DOHH2 (cell line): ENCODE results near the gene ZNF732.

Experiments
- H3F3A ChIP-seq: fragments of 200-600 bp; sonication (generic), shearing (Covaris generic); 2 replicates; pipeline ENCODE4 v1.6.0; 2016; ENCODE audit warnings: antibody characterized with exemption, mild to moderate bottlenecking; ENCODE audit not compliant: control insufficient read depth, insufficient read depth
- H3K27ac ChIP-seq: fragments of 200-600 bp; sonication (generic); 2 replicates; pipeline ENCODE4 v1.5.1; 2014; ENCODE audit warnings: low read depth, mild to moderate bottlenecking, low read length, moderate library complexity
- H3K27me3 ChIP-seq: fragments of 200-600 bp; sonication (generic); 2 replicates; pipeline ENCODE4 v1.6.1; 2014; ENCODE audit warnings: mild to moderate bottlenecking, low read length, mixed read lengths; ENCODE audit not compliant: control insufficient read depth
- H3K36me3 ChIP-seq: fragments of 200-600 bp; sonication (generic); 2 replicates; pipeline ENCODE4 v1.6.1; 2014; ENCODE audit warnings: mild to moderate bottlenecking, low read length, moderate library complexity, mixed read lengths; ENCODE audit not compliant: control insufficient read depth
- H3K4me1 ChIP-seq: fragments of 200-600 bp; sonication (generic); 2 replicates; pipeline ENCODE4 v1.6.1; 2014; ENCODE audit warnings: mild to moderate bottlenecking, low read length, mixed read lengths; ENCODE audit not compliant: control insufficient read depth
- H3K4me2 ChIP-seq: fragments of 200-600 bp; sonication (generic); 2 replicates; pipeline ENCODE4 v1.6.0; 2014; ENCODE audit warnings: mild to moderate bottlenecking, low read length, moderate library complexity
- H3K4me3 ChIP-seq: fragments of 200-600 bp; sonication (generic); 2 replicates; pipeline ENCODE4 v1.5.1; 2014; ENCODE audit warnings: mild to moderate bottlenecking, low read length, mixed read lengths
- H3K79me2 ChIP-seq: fragments of 200-600 bp; sonication (generic); 2 replicates; pipeline ENCODE4 v1.6.1; 2014; ENCODE audit warnings: mild to moderate bottlenecking, low read length, mixed read lengths; ENCODE audit not compliant: control insufficient read depth
- H3K9me2 ChIP-seq: fragments of 200-600 bp; sonication (generic); replicated peaks from 2 replicates; pipeline ENCODE4 v1.6.1; 2014; ENCODE audit warnings: mild to moderate bottlenecking, low read length, mixed read lengths; ENCODE audit not compliant: control insufficient read depth
- H3K9me3 ChIP-seq: fragments of 200-600 bp; sonication (generic); 2 replicates; pipeline ENCODE4 v1.6.1; 2014; ENCODE audit warnings: antibody characterized with exemption, low read length, mixed read lengths; ENCODE audit not compliant: control insufficient read depth, insufficient read depth
- H4K20me1 ChIP-seq: fragments of 200-600 bp; sonication (generic); 2 replicates; pipeline ENCODE4 v1.6.0; 2014; ENCODE audit warnings: low read depth, mild to moderate bottlenecking, antibody characterized with exemption, low read length, moderate library complexity; ENCODE audit not compliant: control insufficient read depth, insufficient read depth
- EZH2phosphoT487 ChIP-seq: fragments of 200-600 bp; sonication (generic); IDR thresholded peaks from 2 replicates; pipeline ENCODE4 v1.6.1; 2017; ENCODE audit warnings: borderline replicate concordance, mild to moderate bottlenecking, antibody characterized with exemption, low read length, moderate library complexity, mixed read lengths
- TF ChIP-seq, protein P1 (sequence below): fragments of 200-600 bp; sonication (generic); IDR thresholded peaks from one replicate; pipeline ENCODE4 v1.5.1; 2014; ENCODE audit warnings: antibody characterized with exemption, mild to moderate bottlenecking, low read depth, low read length; ENCODE audit not compliant: poor library complexity, severe bottlenecking

The ZNF732 gene

DNA sequence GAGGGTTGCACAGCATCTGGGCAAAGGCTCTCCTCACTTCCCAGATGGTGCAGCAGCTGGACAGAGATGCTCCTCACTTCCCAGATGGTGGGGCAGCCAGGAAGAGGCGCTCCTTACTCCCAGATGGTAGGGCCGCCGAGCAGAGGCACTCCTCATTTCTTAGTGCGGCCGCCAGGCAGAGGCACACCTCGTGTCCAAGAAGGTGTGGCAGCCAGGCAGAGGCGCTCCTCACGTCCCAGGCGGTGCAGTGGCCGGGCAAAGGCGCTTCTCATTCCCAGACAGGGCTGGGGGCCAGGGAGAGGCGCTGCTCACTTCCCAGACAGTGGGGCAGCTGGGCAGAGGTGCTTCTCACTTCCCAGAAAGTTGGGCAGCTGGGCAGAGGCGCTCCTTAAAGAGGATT is 48.8 kb downstream of the ZNF732 start:
- Histone ChIP-seq H3K9me2 (no peaks in the 10 kb centered on the region), H3K27ac (no peak overlapping the region), H3F3A (no peaks in the 10 kb centered on the region), H3K79me2 (no peaks in the 10 kb centered on the region), H3K4me3 (no peak overlapping the region), H3K4me2 (no peak overlapping the region), H4K20me1 (no peaks in the 10 kb centered on the region), H3K4me1 (no peaks in the 10 kb centered on the region), H3K27me3 (no peaks in the 10 kb centered on the region), H3K36me3 (no peaks in the 10 kb centered on the region), H3K9me3 (peaks cover 24% of the 10 kb centered on the region)
- TF ChIP-seq, protein P1, sequence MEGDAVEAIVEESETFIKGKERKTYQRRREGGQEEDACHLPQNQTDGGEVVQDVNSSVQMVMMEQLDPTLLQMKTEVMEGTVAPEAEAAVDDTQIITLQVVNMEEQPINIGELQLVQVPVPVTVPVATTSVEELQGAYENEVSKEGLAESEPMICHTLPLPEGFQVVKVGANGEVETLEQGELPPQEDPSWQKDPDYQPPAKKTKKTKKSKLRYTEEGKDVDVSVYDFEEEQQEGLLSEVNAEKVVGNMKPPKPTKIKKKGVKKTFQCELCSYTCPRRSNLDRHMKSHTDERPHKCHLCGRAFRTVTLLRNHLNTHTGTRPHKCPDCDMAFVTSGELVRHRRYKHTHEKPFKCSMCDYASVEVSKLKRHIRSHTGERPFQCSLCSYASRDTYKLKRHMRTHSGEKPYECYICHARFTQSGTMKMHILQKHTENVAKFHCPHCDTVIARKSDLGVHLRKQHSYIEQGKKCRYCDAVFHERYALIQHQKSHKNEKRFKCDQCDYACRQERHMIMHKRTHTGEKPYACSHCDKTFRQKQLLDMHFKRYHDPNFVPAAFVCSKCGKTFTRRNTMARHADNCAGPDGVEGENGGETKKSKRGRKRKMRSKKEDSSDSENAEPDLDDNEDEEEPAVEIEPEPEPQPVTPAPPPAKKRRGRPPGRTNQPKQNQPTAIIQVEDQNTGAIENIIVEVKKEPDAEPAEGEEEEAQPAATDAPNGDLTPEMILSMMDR: no peak
- no peak for TF ChIP-seq EZH2phosphoT487

DNA sequence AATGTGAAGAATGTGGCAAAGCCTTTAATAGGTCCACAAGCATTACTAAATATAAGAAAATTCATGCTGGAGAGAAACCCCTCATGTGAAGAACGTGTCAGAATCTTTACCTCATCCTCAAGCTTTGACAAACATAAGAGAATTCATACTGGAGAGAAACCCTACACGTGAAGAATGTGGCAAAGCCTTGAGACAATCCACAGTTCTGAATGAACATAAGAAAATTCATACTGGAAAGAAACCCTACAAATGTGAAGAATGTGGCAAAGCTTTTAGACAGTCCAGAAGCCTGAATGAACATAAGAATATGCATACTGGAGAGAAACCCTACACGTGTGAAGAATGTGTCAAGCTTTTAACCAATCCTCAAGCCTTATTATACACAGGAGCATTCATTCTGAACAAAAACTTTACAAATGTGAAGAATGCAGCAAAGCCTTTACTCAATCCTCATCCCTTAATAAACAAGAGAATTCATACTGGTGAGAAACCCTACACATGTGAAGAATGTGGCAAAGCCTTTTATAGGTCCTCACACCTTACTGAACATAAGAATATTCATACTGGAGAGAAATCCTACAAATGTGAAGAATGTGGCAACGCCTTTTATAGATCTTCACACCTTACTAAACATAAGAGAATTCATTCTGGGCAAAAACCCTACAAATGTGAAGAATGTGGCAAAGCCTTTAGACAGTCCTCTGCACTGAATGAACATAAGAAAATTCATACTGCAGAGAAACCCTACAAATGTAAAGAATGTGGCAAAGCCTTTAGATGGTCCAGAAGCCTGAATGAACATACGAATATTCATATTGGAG is 51.1 kb downstream of the ZNF732 start:
- no peaks in the 10 kb centered on the region for H4K20me1 ChIP-seq
- H3K4me1 ChIP-seq: no peaks in the 10 kb centered on the region
- no peaks in the 10 kb centered on the region for H3F3A ChIP-seq
- H3K4me2 ChIP-seq: no peak overlapping the region
- H3K27me3 ChIP-seq: no peaks in the 10 kb centered on the region
- H3K4me3 ChIP-seq: no peak overlapping the region
- no peaks in the 10 kb centered on the region for H3K79me2 ChIP-seq
- H3K9me2 ChIP-seq: no peaks in the 10 kb centered on the region
- peaks cover 24% of the 10 kb centered on the region for H3K9me3 ChIP-seq
- no peak overlapping the region for H3K27ac ChIP-seq
- no peak for TF ChIP-seq EZH2phosphoT487
- TF ChIP-seq, protein P1: no peak
- no peaks in the 10 kb centered on the region for H3K36me3 ChIP-seq

DNA sequence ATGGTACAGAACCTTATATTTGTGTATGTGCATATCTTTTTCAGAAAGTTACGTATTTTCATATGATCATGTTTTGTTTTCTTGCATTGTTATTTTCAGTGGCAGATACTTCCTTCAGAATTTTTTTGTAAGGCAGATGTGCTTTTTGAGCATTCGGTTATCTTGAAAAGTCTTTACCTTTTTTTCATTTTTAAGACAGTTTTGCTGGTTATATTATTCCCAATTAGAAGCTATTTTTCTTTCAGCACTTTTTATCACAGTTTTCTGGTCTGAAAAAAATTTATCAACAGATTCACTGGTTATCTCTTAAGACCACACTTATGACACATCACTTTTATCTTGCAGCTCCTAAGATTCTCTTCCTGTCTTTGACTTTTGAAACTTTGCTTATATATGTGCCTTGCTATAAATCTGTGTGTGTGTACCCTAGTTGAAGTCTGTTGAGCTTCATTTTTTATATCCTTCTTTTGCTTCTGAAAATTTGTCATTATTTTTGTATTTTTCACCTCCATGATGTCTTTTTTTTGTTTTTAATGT is 53.1 kb downstream of the ZNF732 start:
- Histone ChIP-seq H4K20me1 (no peaks in the 10 kb centered on the region), H3K27me3 (no peaks in the 10 kb centered on the region), H3K9me2 (no peaks in the 10 kb centered on the region), H3F3A (no peaks in the 10 kb centered on the region), H3K27ac (no peak overlapping the region), H3K4me3 (no peak overlapping the region), H3K9me3 (peaks cover 24% of the 10 kb centered on the region), H3K4me1 (no peaks in the 10 kb centered on the region), H3K36me3 (no peaks in the 10 kb centered on the region), H3K4me2 (no peak overlapping the region), H3K79me2 (no peaks in the 10 kb centered on the region)
- TF ChIP-seq EZH2phosphoT487: no peak
- TF ChIP-seq, protein P1: no peak
